T-helper 2 cell treated with Interferon-gamma antibody and Interleukin-4, amounts not matched to agents 5 μg/mL and 100 μg/mL, for 36 hours (primary cell): Measurements from ENCODE around the gene SLC39A7.

Experiments used
- DNase-seq: peaks from one replicate; pipeline ENCODE4 v3.0.0; 2021; ENCODE audit warnings: low spot score
- H3K27ac Mint-ChIP-seq: one replicate; pipeline ENCODE4 v1.8.0; 2021; ENCODE audit warnings: mild to moderate bottlenecking, mixed read lengths
- H3K27me3 Mint-ChIP-seq: one replicate; pipeline ENCODE4 v1.8.0; 2021; ENCODE audit warnings: low read depth, mixed read lengths
- H3K36me3 Mint-ChIP-seq: one replicate; pipeline ENCODE4 v1.8.0; 2021; ENCODE audit warnings: low read depth, mixed read lengths
- H3K4me1 Mint-ChIP-seq: one replicate; pipeline ENCODE4 v1.8.0; 2021; ENCODE audit warnings: low read depth, mixed read lengths
- H3K4me3 Mint-ChIP-seq: one replicate; pipeline ENCODE4 v1.8.0; 2022; ENCODE audit warnings: mild to moderate bottlenecking, moderate library complexity, mixed read lengths
- H3K9me3 Mint-ChIP-seq: one replicate; pipeline ENCODE4 v1.8.0; 2021; ENCODE audit warnings: mixed read lengths

Gene SLC39A7

DNA sequence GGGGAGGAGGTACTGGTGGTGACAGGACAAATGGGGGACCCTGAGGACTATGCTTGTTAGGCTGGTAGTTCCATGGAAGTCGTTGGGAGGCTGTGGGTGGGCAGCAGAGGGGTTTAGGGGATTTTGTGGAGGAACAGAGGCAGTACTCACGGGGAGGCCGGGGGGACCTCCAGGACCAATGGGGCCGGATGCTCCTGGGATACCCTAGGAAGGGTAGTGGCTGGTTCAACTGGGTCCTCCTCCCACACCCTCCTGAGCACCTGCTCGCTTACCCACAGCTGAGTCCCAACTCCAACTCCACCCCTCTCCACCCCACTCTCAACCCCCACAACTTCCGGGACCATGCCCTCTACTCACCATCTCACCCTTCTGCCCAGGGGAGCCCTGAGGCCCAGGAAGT lies 34.3 kb upstream of the SLC39A7 start:
- H3K4me3 Mint-ChIP-seq = no peak overlapping the region
- no peak for DNase-seq
- H3K9me3 Mint-ChIP-seq = no peaks in the 10 kb centered on the region
- H3K27me3 Mint-ChIP-seq = no peaks in the 10 kb centered on the region
- peaks cover 6% of the 10 kb centered on the region for H3K4me1 Mint-ChIP-seq
- no peaks in the 10 kb centered on the region for H3K36me3 Mint-ChIP-seq
- no peak overlapping the region for H3K27ac Mint-ChIP-seq

DNA sequence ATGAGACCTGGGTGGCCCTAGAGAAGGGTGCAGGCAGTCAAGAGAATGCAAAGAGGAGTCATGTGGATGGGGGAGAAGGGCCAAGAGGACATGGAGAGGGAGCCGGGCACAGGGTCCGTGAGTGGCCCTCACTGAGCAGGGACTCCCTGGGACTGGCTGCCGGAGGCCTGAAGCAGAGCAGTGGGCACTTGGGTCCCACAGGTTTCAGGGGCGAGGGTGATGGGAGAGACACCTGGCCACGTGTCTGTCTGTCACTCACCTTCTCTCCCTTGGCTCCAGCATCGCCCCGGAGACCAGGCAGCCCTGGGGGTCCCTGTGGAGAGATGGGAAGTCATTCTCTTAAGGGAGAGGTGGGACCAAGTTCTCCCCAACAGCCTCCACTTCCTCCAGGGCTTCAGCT lies 33.9 kb upstream of the SLC39A7 start:
- no peak for DNase-seq
- Mint-ChIP-seq H3K27ac (no peak overlapping the region), H3K27me3 (no peaks in the 10 kb centered on the region), H3K4me3 (no peak overlapping the region), H3K36me3 (no peaks in the 10 kb centered on the region), H3K9me3 (no peaks in the 10 kb centered on the region), H3K4me1 (peaks cover 3% of the 10 kb centered on the region)

DNA sequence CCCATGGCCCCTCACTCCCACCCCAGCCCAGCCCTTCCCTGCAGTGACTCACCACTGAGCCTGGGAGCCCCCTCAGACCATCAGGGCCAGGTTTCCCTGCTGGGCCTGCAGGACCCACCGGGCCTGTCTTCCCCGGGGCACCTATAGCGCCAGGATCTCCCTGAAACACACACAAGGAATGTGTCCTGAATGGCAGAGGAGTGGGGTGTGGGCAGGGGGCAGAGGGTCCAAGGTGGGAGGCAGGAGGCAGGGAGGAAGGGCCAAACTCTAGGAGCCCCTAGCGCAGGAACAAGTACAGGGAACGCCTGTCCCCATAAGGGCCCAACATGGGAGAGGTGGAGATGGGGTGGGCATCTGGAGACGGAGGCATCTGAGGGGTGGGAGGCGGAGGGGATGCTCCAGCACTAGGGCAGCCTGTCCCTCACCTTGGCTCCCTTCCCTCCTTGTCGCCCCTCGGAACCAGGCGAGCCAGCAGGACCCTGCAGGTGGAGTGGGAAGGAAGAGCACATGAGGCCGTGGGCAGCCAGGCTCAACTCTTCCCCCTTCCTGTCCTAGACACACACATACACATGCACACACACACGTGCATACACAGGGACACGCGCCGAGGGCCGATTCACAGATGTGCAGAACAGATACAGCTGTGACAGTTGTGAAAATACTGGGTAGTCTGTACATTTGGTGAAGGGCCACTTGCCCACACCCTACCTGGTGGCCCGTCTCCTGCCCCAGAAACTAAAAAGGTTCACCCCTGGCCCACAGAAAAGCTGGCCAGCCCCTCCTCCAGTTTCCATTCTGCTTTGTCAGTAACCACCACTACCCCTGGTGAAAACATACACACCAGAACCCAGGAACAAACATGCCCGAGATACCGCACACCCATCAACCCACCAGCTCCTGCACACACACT lies 33.0 kb upstream of the SLC39A7 start:
- no peak overlapping the region for H3K4me3 Mint-ChIP-seq
- H3K27me3 Mint-ChIP-seq = peaks cover 1% of the 10 kb centered on the region
- no peak overlapping the region for H3K27ac Mint-ChIP-seq
- H3K4me1 Mint-ChIP-seq = no peaks in the 10 kb centered on the region
- H3K36me3 Mint-ChIP-seq = no peaks in the 10 kb centered on the region
- no peak for DNase-seq
- H3K9me3 Mint-ChIP-seq = no peaks in the 10 kb centered on the region

DNA sequence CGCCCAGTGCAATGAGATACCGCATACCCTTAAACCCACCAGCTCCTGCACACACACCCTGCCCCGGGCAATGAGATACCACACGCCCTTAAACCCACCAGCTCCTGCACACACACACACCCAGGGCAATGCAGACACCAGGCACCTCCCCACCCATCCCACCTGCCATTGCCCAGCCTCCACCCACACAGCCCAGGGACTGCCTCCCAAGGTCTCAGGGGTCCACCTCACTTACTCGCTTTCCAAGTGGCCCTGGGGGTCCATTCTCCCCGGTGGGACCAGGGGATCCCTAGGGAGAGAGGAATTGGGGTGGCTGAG lies 32.4 kb upstream of the SLC39A7 start:
- no peaks in the 10 kb centered on the region for H3K4me1 Mint-ChIP-seq
- no peak for DNase-seq
- no peak overlapping the region for H3K27ac Mint-ChIP-seq
- H3K9me3 Mint-ChIP-seq = no peaks in the 10 kb centered on the region
- peaks cover 3% of the 10 kb centered on the region for H3K27me3 Mint-ChIP-seq
- no peaks in the 10 kb centered on the region for H3K36me3 Mint-ChIP-seq
- no peak overlapping the region for H3K4me3 Mint-ChIP-seq

DNA sequence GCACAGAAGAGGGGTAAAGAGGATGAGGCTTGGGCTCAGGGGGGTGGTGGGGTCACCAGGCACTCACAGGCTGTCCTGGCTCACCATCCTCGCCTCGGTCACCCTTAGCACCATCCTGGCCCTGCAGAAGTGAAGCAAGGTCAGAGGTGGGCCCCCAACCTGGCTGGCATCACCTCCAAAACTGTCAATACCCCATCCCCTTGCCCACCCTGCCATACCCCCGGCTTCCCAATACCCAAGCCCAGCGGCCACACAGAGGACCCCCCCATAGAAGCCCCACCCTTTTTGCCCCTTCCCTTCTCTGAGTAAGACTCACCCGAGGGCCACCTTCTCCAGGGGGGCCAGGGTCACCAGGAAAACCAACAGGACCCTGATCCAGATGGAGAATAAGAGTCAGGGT lies 32.0 kb upstream of the SLC39A7 start:
- Mint-ChIP-seq H3K4me3 (no peak overlapping the region), H3K4me1 (no peaks in the 10 kb centered on the region), H3K27ac (no peak overlapping the region), H3K36me3 (no peaks in the 10 kb centered on the region), H3K27me3 (peaks cover 3% of the 10 kb centered on the region), H3K9me3 (no peaks in the 10 kb centered on the region)
- no peak for DNase-seq

DNA sequence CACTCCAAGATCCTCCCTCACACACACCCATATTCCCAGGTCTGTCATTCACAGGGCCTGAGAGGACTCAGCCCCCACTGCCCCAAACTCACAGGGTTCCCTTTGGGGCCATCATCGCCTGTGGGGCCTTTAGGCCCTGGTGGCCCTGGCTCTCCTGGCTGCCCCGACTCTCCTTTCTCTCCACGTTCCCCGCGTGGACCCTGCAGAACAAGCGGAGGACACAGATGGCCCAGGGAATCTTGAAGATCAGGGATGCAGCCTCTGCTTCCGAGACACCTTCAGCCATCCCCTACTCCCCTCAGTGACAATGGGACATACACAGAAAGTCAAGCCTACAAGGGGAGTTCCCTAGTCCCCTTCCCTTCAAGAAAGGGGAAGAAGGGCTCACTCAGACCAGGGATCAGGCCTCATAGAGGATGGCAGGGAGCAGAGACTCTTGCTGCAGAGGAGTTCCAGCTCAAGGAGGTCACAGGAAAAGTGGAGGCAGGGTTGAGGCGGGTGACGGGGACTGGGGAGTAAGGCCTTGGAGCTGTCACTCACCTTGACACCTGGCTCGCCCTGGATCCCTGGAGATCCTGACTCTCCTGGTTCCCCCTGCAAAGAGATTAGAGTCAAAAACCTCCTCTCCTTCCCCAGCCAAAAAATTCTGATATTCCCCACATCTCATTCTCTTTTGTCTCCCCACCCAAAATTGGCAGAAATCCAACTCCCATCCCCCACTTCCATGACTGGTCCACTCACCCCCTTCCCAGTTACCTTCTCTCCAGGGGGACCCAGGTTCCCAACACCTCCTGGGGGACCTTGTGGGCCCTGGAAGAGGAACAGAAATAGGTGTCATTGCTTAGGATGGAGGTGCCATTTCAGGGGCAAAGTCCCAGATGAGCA lies 31.1 kb upstream of the SLC39A7 start:
- no peak overlapping the region for H3K4me3 Mint-ChIP-seq
- peaks cover 3% of the 10 kb centered on the region for H3K27me3 Mint-ChIP-seq
- H3K4me1 Mint-ChIP-seq = no peaks in the 10 kb centered on the region
- no peak overlapping the region for H3K27ac Mint-ChIP-seq
- no peak for DNase-seq
- H3K9me3 Mint-ChIP-seq = no peaks in the 10 kb centered on the region
- H3K36me3 Mint-ChIP-seq = no peaks in the 10 kb centered on the region

DNA sequence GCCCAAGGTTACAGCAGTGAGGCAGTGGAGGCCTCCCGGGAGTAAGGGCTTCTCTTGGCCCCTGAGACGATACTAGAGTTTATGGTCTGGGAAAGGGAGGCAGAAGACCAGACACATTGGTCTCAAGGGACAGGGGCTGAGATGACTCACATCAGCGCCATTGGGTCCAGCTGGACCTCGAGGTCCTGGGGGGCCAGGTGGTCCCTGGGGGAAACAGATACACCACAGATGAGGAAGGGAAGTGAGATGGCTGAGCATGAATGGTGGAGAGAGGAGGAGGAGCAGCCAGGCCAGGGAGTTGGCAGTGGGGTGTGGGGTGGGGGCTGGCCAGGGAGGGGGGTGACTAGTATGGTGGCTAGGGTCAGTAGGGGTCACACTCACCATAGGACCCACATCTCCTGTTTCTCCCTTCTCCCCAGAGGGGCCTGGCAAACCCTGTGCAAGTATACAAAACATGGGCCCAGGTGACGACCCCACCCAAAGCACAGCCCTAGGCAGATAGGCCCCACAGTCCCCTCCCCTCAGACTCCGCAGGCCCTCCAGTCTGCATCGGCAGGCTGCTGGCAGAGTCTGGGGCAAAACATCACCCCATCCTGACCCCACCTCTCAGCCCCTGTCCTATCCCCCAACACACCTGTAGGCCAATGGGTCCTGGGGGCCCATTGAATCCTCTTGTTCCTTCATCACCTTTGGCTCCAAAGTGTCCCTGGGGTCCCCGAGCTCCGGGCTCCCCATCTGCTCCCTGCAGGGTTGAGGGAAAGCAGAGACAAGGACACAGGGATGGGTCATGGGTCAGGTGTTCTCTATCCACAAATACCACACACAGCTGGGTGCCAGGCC lies 30.3 kb upstream of the SLC39A7 start:
- no peak for DNase-seq
- Mint-ChIP-seq H3K4me3 (no peak overlapping the region), H3K36me3 (no peaks in the 10 kb centered on the region), H3K27me3 (peaks cover 10% of the 10 kb centered on the region), H3K27ac (no peak overlapping the region), H3K9me3 (no peaks in the 10 kb centered on the region), H3K4me1 (no peaks in the 10 kb centered on the region)

DNA sequence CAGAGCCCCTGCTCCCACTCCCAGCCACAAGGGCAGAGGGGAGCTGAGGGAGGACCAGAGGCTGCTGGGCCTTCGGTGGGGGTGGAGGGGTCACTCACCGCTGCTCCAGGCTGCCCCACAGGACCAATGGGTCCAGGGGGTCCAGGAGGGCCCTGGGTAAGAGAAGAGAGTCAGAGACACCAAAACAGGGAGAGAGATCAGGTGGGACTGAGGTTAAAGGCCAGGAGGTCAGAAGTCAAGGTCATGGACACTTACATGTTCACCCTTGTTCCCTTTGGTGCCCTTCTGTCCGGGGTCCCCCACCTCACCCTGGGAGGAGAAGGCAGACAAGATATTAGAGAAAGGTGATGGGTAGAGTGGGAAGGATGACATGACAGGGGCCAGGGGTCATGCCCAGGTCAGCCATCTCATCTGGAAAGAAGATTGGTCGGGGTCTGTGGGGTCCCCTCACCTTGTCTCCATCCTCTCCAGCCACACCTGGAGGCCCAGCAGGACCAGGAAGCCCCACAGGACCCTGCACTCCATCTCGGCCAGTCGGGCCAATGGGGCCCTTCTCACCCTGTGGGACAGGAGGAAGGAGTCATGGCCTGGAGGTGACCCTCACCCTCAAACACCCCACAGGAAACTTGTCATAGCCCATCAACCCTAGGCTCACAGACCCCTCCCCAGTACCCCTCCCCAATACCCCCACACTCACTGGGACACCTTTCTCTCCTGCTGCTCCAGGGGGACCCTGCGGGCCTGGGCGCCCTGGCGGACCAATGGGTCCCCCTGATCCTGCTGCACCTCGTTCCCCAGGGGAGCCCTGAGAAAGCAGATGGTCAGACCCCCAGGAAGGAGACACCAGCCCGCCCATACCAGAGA lies 29.4 kb upstream of the SLC39A7 start:
- no peak overlapping the region for H3K27ac Mint-ChIP-seq
- H3K9me3 Mint-ChIP-seq = no peaks in the 10 kb centered on the region
- peaks cover 10% of the 10 kb centered on the region for H3K27me3 Mint-ChIP-seq
- H3K36me3 Mint-ChIP-seq = no peaks in the 10 kb centered on the region
- DNase-seq = no peak
- no peaks in the 10 kb centered on the region for H3K4me1 Mint-ChIP-seq
- H3K4me3 Mint-ChIP-seq = no peak overlapping the region

DNA sequence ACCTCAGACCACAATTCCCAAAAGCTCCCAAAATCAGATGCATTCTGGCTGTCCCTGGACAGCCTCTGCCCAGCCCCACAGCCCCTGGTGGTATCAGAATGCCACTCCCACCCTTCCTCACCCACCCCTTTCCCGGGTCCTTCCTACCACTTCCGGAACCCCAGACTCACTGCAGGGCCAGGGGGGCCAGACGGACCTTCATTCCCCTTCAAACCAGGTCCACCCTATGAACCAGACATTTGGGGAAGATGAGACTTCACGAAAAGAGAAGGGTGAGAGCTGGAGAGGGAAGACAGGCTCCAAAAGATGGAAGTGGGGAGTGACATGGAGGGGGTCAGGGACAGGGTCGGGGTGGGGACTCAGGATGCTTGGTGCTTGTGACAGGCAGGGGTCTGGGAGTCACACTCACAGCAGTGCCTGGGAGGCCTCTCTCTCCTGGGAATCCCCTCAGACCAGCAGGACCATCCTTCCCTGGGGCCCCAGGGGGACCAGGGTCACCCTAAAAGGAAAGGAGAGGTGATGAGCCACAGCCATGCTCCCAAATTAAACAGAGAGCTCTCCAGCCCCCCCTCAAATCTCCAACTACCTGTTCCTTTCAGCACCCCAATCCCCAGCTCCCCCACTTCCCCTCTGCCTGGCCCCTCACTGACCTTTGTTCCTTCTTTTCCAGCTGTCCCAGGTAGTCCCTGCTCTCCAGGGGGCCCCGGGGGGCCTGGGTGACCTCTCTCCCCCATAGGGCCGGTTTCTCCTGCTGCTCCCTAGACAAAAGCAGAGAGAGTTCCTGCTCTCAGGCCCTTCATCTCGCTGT lies 28.6 kb upstream of the SLC39A7 start:
- peaks cover 10% of the 10 kb centered on the region for H3K27me3 Mint-ChIP-seq
- no peaks in the 10 kb centered on the region for H3K36me3 Mint-ChIP-seq
- no peaks in the 10 kb centered on the region for H3K9me3 Mint-ChIP-seq
- no peak overlapping the region for H3K27ac Mint-ChIP-seq
- DNase-seq = no peak
- H3K4me3 Mint-ChIP-seq = no peak overlapping the region
- H3K4me1 Mint-ChIP-seq = no peaks in the 10 kb centered on the region

DNA sequence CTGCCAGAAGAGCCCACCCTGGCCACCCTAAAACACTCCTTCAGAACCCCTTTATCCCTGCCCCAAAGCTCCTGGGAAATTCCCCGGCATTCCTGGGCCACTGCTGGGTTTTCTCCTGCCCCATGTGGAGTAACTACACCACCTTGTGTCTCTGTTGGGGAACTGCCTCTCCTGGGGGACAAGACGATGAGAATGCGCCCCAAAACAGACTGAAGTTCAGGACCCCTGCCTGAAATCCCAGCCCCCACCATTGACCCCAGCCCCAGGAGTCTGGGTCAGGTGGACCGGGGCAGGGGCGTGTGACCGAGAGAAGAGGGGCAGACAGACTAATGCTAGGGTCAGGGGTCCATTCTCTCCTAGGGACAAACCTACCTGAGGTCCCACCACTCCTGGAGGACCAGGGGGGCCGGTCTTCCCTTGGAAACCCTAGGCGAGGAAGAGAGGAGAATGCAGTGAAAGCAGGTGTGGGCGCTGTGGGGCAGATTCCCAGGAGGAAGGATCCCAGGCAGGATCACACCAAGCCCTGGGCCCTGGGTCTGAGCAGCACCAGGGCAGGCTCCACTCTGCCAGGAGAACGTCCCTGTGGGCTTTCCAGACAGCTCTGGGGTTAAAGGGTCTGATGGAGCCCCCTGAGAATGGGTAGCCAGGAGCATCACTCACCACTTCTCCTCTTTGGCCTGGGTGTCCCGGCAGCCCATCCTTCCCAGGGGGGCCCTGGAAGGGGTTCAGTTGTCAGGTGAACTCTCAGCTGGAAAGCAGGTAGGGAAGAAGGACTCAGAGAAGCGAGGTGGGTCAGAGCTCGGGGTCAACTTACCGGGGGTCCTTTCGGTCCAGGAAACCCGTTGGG lies 27.8 kb upstream of the SLC39A7 start:
- Mint-ChIP-seq H3K4me3 (no peak overlapping the region), H3K4me1 (no peaks in the 10 kb centered on the region), H3K36me3 (no peaks in the 10 kb centered on the region), H3K27me3 (peaks cover 10% of the 10 kb centered on the region), H3K27ac (no peak overlapping the region), H3K9me3 (no peaks in the 10 kb centered on the region)
- no peak for DNase-seq

DNA sequence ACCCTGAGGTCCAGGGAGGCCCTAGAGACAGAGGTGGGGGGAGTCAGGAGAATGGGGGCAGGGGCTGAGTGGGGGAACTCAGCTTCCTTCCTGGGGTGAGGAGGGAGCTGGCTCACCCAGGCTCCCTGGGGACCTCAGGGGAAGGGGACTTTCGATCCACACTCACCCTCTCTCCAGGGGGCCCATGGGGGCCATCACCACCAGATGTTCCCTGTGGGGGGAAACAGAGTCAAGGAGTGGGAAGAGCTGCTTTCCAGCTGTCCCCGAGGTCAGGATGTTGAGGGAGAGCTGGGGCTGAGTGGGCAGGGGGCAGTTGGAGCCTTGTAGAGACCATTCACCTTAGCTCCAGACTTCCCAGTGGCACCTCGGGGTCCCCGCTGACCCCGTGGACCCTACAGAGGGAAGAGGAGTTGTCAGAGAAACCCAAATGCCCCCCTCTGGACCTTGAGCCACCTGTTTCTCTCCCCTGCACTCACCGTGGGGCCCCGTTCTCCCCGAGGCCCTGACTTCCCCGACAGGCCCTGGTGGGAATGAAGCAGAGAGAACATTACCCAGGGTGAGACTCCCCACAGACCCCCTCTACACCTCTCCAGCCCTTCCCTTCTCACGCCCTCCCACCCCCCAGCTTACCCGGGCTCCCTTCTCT lies 27.0 kb upstream of the SLC39A7 start:
- peaks cover 10% of the 10 kb centered on the region for H3K27me3 Mint-ChIP-seq
- no peak overlapping the region for H3K4me3 Mint-ChIP-seq
- no peak overlapping the region for H3K27ac Mint-ChIP-seq
- DNase-seq = no peak
- H3K4me1 Mint-ChIP-seq = no peaks in the 10 kb centered on the region
- H3K36me3 Mint-ChIP-seq = no peaks in the 10 kb centered on the region
- H3K9me3 Mint-ChIP-seq = no peaks in the 10 kb centered on the region
